ENCODE measurements around the gene SYNC. TPM values are rescaled to one million over a fixed set of nuclear protein-coding genes. Genes with fewer than 3 reads are reported as not detected.

The SYNC gene
- 3.2 and 4.8 TPM in 2 replicates for total RNA-seq (2014; rRNA removed; shearing (Covaris generic))
- 4.0 and 4.1 TPM in 2 replicates for polyA plus RNA-seq (2015; cell fraction: cytosol; rRNA removed)
- polyA plus RNA-seq (2015; cell fraction: nucleus; rRNA removed), result 2.6 and 4.4 TPM in 2 replicates

DNA sequence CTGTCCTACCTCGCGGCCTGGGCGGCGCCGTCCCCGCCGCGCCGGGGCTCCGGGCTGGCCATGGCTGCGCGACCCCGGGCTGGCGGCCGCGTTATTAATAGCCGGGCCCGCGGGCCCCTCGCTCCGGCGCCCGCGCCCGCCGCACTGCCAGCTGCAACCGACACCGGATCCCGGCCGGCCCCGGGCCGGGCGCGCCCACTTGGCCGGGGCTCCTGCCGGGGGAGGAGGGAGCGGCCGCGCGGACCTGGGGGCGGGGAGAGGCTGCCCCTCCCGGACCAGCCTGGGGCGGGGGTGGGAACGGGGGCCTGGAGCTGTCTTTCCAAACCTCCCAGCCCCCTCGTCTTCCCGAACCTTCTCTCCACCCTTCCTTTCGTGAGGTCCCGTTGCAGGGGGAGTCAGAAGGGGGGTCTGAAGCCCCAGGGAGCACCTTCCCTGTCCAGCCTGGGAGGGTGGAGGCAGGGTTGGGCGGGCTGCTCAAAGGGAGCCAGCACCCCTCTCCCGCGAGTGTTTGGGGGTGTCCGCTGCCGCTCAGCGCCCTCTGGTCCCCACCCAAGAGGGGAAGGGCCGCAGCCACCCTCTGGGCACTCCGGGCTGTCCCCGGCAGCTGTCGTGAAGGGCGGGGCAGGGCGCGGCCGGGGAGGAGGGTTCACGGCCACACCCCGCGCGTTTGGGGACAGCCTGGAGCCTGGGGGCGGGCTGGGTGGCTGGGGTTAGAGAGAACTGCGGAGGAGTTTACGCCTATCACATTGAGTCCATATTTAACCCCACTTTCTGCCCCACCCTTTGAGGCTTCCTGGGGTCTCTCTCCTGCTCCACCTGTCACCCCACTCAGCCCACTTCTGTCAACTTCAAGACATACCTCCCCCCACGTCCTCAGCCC lies at the start of gene SYNC:
Gene SYNC, minus strand, starts transcription at position 172 of the 880 bp plus-strand sequence. Its CDS starts 110 bp downstream, at position 62.
- no peak for DNase-seq (ENCODE audit: low read depth)

DNA sequence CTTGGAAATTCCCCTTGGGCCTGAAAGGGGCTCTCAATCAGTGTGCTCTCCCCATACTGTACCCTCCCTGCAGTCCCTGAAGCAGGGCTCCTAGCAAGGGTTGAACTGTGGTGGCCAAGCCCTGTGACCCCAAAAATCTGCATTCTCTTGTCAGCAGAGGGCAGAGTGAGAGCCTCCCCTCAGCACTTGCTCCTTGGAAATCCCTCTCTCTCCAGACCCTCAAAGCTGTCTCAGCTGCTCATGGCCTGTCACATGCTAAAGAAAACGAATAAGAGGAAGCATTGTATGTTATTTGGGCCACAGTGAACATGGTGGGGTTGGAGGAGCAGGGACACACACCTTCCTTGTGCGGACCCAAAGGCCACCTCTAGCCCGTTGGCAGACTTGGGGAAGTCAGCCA lies 47.2 kb upstream of the SYNC start:
- no peak for DNase-seq (ENCODE audit: low read depth)

DNA sequence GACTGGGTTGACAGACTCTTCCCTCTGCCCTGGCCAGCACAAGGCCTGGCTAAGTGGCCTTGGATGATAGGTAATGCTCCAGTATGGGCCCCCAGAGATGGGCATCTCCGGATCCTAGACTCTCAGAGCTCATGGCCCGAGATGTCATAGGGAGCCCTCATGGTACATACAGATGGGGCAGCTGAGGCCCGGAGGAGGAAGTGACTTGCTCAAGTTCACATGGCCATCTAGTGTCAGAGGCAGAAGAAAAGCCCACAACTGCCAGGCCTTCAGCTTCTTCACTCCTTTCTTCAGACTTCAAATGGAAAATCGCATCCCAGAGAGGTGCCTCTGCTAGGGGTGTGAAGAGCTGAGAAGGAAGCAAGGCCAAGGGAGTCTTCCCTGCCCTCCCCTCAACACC lies 46.8 kb upstream of the SYNC start:
- no peak for DNase-seq (ENCODE audit: low read depth)

DNA sequence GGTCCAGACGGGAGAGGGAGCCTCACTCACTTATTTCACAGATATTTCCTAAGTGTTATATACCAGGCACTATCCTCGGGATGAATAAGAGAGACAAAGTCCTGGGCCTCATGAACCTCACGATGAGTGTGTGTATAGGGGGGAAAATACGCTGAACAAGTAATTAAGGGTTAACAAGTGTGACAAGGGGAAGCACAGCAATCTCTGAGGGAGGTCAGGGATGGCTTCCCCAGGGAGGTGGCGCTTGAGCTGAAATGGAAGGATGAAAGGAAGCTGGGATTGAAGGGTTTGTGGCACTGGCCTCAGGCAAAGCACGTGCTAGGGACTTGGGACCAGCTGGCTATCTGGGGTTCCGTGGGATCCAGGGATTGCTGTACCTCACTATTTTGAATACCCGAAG lies 46.4 kb upstream of the SYNC start:
- no peak for DNase-seq (ENCODE audit: low read depth)

DNA sequence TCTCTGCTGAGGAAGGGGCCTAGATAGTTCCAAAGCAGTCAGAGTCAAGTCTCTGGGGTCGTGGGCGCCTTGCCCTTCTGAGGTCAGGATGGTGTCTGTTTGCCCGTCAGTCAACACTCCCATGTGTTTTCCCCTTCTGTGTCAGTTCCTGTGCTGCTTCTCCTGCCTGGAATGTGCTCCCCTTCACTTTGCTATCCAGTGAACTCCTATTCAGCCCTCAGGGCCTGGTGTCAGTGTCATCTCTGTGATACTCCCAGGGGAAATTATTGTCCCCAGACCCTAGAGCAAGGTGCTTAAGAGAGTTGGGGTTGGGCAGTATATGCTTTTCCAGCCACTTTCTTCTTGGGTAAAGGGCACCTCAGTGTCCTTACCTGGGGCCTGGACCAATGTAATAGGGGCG lies 45.8 kb upstream of the SYNC start:
- DNase-seq (ENCODE audit: low read depth), result no peak

DNA sequence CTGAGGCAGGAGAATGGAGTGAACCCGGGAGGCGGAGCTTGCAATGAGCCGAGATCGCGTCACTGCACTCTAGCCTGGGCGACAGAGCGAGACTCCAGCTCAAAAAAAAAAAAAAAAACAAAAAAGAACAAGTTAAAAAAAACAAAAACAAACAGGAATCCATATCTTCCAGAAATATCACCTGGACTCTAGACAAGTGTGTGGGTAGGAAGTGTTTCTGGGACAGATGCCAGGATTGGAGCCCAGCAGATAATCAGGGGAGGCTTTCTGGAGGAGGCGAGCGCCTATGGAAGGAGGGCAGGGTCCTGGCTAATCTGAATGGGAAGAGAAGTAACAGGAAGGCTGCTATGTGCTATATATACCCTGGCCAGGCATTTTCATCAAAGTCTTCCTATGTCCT lies 43.6 kb upstream of the SYNC start:
- DNase-seq (ENCODE audit: low read depth), result no peak

DNA sequence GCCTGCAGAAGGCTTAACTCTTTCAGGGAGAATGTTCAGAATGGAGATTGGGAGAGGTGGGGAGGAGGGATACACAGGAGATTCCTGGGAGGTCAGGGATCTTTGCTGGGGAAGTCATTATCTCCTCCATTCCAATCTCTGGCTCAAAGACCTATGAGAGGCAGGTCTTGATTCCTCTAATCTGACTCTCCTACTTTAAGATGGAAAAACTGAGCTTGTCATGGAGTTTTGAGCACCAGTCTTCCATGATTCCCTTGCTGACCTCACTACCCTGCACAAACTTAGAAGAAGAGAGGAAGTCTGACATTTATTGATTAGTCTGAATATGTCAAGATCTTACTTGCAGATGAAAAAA lies 41.5 kb upstream of the SYNC start:
- DNase-seq (ENCODE audit: low read depth), result no peak

DNA sequence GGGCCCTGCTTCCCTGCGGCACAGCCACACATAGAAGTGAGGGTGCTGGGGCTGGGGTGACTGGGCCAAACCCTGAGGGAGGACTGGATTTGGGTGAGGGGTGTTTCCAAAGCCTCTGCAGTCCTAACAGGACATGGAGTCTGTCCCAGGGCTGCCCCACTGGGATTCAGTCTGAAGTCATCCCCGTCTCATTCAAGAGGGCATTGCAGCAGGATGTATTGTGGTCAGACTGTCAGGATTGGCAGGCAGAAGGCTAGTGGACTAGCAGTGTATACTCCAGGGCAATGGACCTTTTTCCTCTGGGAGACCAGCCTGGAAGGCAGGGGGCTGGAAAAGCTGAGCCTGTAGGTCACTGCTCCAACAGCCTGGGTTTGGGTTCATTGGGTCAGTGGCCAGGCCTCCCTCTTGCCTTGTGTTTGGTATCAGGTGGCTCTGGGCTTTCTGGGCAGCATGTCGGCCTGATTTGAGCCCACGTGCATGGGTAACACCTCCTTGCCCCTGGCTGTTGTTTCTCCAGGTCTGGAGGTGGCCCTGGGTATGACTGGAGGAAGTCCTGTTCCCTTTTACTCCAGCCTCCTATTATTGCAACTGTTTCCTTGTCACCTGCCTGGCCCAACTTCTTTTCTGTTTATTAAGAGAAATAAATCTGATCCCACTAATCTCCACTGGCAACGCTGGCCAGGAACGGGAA lies 41.0 kb upstream of the SYNC start:
- DNase-seq (ENCODE audit: low read depth), result peak; percentile 47

DNA sequence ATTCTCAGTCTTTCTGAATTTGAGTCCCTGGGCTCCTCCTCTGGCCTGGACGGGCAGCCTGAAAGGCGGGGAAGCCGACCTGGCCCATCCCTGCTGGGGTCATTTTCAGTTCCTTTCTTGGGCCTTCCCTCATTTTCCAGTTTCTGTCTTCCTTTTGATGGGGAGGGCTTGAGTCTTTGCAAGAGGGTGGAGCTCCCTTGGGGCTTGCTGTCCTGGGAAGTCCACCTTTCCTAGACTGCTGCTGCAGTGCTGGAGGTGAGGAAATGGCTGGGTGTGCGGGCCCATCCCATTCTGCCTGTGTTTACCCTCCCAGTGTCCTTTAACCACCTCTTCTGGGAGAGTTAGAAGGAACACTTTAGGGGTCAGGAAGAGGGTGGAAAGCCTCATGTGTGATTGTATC lies 40.4 kb upstream of the SYNC start:
- DNase-seq (ENCODE audit: low read depth), result no peak

DNA sequence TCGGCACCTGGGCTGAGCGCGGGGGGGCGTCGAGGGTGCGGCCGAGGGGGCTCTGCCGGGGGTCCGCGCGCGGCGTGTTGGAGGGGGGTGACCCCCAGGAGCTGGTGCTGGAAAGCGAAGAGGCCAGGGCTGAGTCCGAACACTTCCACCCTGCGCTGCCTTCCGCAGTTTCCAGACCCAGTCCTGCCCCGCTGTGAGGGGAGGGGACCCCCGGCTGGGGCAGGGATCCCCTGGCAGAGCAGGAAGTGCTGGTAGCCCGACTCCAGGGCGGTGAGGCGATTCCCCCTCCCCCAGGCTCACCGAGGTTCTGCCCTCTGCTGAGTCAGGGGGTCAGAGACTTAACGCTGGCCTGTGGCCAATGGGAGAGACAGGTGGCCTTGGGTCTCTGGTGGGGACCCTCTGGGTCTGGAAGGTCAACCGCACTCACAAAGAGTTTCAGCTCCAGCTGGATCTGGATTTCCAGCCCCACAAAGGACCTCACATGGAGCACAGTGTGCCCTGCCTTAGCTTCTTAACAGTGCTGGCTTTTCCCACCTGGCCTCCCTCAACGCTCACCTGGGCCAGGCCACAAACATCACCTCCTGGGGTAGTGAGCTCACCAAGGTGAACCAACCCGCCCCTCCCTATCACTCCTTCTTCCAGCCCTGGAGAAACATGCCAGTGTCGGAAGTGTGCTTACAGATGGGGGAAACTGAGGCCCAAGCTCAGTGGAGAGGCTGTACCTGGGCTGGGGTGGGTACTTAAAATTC lies 39.8 kb upstream of the SYNC start:
- DNase-seq (ENCODE audit: low read depth), result no peak

DNA sequence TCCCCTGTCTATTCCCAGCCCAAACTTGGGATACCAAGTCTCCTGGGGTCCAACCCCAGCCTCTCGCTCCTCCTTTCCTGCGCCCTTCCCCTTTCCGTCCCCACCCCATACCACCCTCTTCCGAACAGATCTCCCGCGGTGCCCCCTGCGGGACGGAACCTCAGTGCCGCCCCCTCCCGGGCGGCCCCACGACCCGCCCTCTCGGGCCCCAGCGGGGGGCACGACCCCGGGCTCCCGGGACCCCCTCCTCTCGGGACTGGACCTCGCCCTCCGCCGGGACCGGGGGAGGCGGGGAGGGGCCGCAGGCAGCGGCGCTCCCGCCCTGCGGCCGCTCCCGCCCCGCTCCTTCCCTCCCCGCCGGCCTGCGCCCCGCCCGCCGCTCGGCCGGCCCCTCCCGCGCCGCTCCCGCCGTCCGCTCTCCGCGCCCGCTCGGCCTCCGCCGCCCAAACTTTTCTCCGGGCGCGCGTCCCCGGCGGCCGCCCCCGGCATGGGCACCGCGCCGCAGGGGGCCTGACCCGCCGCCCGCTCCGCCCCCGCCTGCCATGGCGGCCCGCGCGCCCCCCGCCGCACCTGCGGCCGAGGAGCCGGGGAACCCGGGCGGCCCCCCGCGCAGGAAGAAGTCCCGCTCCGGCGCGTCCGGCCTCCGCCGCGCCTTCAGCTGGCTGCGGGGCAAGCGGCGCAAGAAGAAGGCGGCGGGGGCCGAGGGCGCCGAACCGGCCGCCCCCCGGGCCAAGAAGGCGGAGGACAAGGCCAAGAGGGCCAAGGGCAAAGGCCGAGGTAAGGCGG lies 39.0 kb upstream of the SYNC start:
- no peak for DNase-seq (ENCODE audit: low read depth)

DNA sequence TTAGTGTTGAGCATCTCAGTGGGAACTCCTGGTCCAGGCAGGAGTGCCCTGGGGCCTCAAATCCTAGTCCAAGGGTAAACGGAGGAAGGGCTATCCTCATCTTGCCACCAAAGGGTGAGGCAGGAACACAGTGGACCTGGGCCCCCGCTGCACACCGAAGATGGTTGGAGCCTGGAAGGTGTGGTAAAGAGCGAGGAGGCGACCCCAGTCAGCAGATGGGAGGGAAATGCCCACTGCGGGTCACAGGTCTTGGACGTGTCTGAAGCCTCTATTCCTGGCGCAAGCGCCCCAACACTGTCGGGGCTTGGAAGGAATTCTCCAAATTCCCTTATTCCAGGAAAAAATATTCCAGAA lies 38.5 kb upstream of the SYNC start:
- DNase-seq (ENCODE audit: low read depth), result no peak

DNA sequence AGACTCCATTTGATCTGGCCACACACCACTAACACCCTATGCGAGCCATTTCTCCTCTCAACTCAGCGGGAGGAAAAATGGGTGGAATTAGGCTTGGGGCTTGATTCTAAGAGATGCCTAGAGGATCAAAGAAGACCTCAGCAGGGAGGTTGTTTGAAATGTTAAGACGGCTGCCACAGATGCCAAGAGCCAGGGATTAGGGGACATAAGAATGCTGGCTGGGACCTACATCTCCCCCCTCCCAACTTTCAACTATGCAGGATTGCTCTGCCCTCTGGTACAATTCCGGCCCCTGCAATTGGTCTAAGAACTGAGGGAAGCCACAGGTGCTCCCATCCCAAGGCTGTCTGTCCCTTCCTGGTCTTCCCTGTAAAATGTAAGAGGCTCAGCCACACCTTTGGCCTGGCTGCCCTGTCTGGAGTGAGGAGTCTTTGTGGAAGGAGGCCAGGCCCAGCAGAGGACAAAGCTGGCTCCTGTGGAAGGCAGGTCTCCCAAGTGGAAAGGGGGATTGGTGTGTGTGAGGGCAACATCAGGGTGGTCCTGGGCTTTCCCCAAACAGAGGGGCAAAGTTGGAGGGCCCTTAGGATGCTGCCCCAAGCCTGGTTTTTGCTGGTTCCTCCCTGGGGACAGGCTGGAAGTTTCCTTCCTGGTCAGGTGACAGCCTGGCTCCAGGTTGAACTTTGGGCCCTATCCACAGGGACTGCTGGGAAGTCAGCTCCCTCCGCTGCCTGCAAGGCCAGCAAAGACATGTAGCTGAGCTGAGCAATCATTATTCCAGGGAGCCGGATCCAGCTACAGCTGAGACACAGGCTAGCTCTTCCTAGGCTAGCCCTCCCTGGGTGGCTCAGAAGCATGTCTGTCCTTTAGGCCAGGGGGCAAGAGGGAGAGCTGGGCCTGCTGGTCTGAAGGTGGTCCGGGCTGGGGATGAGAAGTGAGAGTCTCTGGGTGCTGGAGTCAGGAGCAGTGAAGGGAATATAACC lies 34.5 kb upstream of the SYNC start:
- no peak for DNase-seq (ENCODE audit: low read depth)

DNA sequence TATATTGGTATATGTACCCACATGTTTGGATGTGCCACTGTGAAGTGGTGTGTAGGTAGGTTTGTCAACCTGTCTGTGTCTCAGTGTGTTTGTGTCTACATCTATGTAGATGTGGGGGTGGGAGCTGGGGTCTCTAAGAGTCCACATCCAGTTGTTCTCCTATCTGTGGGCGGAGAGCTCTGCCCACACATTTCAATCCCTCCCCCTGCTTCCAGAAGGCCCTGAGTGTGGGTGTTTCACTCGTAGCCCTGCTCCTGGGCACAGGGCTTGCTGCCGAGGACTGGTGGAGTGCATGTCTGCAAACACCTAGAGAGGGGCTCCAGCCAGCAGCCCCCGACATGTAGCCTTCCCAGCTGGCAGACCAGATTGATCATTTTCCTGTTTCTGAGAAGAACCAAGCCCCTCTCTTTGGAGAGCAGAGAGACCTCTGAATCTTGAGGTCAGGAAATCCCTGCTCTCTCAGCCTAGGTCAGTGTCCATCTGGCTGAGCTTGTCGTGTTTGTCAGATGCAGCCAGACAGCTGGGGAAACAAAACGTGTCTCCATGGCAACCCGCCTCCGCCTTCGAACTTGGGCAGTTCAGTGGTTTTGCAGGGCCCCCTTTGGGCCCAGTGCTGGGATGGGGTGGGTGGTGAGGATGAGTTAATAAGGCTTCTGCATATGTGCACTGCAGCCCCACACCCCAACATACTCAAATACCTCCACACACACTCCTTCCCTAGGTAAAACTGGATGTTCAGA lies 31.2 kb upstream of the SYNC start:
- DNase-seq (ENCODE audit: low read depth), result no peak

DNA sequence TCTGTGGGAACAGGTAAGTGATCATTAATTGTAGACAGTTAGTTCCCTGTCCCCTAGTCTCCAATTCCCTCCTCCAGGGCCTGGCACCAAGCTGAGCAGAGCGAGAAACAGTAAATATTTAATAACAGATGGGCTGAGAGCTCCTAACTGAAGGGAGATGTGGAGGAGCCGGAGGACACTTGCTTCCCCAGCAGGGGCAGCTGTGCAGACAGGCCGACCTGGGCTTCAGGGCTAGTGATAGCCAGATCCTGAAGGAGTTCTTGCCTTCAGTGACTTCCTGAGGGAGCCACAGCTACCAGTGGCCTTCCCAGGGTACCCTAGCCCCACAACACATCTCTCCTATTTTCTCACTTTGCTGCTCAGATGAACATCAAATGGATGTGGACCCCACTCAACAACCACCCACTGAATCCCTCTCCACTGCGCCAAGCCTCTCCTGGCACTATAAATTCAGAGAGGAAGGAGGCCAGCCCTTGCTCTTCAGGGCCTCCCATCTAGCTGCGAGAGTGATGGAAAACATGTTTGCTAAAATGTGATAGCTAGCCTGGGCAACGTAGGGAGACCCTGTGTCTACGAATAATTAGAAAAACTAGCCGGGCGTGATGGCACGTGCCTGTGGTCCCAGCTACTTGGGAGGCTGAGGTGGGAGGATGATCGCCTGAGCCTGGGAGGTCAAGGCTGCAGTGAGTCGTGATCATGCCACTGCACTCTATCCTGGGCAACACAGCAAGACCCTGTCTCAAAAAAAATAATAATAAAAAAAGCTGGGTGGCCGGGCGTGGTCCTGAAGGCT lies 26.9 kb upstream of the SYNC start:
- DNase-seq (ENCODE audit: low read depth), result no peak

DNA sequence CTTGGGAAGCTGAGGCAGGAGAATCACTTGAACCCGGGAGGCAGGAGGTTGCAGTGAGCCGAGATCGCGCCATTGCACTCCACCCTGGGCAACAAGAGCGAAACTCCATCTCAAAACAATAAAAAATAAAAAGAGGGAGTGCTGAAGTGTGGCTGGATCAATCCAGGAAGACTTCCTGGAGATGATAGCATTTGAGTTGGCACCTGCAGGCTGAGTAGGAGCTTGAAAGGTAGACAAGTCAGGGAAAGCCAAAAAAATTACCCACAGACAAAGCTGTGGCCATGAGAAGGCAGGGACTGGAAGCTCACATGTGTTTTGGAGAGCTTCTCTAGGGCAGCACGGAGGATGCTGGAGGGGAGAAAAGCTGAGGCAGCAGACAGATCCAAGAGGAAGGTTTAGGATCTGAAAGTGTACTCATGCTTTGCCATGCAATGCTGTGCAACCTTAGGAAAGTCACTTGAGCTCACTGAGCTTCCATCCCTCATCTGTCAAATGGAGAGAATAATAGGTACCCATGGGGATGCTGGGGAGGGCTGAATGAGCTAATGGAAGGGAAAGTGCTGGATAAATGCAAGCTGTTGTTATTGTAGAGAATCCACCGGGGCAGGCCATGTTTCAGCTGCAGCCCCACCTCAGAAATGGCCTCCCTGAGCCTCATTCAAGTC lies 26.0 kb upstream of the SYNC start:
- no peak for DNase-seq (ENCODE audit: low read depth)

DNA sequence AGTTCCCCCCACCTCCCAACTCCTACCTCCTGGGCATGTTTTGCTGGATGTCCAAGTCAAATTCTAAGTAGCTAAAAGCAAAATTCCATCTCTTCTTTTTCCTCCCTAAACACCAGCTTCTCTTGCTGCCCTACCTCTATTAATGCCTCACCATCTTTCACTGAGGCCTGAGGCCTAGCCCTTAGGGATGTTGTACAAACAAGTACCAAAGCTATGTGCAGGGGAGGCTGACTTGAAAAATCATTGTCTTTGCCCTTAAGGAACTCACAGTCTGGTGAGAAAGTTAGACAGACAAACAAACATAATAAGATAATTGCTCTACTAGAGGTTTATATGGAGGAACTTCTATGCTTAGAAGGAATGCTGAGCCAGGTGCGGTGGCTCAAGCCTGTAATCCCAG lies 25.3 kb upstream of the SYNC start:
- DNase-seq (ENCODE audit: low read depth), result no peak

DNA sequence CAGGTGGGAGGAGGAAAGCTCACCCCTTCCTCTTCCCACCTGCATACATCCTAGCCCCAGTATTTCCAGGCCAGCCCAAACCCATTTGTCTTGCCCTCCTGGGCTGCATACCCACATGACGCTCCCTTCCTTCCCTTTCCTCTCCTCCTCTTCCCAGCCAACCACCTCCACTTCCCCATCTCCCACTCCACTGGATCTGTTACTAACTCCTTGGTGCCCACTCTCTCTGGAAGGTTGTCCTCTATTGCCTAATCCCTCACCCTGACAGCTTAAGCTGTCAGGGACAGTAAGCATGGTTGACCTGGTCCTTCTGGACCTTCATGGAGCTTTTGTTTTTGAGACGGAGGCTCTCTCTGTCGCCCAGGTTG lies 23.0 kb upstream of the SYNC start:
- DNase-seq (ENCODE audit: low read depth), result no peak

Measured in HT1080 (cell line).